Superior temporal gyrus (tissue), 1 donor: ENCODE data around the gene TMEM151B.

Source experiments
- DNase-seq: peaks from one replicate; pipeline ENCODE4 v3.0.0-alpha.2; 2016; ENCODE audit errors: extremely low spot score

Gene TMEM151B

DNA sequence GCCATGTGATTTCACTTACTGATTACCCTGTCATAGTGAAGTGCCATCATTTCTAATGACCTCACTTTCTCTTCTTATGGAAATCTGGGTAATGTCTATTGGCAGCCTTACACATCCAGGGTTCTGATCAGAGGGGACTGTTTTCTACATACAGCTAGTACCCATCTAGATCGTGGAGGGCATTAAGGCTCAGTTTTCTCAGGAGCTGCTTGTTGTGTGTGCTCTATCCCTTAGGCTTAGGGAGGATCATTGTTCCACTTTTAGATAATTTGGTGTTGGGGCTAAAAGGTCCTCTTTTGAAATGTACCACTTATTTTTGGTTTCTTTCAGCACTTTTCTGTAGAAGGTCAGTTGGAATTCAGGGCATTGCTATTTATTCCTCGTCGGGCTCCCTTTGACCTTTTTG lies 19.5 kb upstream of the TMEM151B start:
- DNase-seq: no peak

DNA sequence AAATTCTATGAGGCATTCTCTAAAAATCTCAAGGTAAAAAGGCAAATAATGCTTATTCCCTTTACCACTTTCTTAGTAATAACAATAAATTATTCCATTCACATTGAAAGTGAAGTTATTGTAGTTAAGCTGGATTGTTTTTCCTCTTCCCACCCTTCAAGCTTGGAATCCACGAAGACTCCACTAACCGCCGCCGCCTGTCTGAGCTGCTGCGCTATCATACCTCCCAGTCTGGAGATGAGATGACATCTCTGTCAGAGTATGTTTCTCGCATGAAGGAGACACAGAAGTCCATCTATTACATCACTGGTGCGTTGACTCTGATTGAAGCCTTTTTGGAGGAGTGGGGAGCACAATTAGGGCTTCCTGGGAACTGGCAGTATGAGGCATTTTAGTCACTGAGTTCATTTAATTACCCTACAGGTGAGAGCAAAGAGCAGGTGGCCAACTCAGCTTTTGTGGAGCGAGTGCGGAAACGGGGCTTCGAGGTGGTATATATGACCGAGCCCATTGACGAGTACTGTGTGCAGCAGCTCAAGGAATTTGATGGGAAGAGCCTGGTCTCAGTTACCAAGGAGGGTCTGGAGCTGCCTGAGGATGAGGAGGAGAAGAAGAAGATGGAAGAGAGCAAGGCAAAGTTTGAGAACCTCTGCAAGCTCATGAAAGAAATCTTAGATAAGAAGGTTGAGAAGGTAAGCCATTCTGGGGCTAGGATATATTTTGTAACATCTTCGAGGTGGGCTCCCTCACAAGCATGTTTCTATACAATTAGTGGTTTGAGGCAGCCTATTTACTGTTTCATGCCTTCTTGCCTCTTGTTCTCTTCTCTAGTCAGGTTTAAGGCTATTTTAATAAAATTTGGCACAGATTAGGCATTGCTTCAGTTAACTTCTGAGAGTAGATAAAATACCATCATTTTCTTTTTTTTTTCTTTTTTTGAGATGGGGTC lies 18.4 kb upstream of the TMEM151B start:
- no peak for DNase-seq

DNA sequence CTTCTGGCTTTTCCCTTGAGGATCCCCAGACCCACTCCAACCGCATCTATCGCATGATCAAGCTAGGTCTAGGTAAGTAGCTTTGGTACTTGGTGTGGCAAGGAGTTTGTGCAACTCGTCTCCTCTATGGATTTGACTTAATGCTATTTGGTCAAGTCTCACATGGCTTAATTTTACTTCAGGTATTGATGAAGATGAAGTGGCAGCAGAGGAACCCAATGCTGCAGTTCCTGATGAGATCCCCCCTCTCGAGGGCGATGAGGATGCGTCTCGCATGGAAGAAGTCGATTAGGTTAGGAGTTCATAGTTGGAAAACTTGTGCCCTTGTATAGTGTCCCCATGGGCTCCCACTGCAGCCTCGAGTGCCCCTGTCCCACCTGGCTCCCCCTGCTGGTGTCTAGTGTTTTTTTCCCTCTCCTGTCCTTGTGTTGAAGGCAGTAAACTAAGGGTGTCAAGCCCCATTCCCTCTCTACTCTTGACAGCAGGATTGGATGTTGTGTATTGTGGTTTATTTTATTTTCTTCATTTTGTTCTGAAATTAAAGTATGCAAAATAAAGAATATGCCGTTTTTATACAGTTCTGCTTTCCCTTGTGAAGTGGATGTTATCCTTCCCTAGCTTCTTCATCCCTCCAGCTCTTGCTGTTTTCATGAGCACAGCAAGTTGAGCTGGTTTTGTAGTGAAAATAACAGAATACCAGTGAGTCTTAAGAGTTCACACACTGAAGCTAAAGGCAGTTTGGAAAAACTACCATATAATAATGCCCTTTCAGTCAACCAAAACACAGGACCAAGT lies 16.7 kb upstream of the TMEM151B start:
- DNase-seq: no peak

DNA sequence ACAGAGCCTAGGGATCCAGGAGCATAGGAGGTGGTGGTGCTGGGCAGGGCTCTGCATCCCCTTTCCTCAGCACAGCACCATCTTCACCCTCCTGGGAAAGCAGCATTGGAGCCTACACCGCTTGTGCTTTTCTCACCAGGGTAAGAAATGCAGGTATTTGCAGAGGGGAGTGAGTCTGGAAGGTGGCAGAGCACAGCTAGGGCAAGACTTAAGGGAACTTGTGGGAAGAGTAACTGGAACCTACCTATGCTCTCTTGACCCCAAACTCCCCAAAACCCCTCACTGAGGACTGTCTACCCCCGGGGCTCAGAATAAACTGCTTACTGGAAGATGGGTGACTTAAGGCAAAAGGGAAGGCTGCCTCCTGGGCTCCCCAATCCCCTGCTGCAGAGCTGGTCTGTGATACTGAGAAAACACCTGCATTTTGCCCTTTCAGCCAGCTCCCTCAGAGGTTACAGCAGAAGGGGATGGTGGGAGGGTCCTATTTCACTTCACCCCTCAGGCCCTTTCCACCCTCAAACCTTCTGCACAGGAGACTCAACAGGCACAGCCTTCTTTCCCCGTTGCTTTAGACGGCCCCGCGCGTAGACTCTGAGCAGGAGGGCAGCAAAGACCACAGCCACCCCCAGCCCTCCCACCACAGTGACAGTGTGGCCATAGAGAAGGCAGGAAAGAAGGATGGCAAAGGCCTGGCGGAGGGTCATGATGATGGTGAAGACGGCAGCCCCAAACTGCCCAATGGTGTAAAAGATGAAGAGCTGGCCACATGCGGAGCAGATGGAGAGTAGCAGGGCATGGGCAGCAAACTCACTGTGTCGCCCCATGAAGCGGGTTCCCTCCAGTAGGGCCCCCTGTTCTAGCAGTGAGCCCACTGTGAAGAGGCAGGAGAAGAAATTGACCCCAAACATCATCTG lies 15.8 kb upstream of the TMEM151B start:
- DNase-seq: no peak

DNA sequence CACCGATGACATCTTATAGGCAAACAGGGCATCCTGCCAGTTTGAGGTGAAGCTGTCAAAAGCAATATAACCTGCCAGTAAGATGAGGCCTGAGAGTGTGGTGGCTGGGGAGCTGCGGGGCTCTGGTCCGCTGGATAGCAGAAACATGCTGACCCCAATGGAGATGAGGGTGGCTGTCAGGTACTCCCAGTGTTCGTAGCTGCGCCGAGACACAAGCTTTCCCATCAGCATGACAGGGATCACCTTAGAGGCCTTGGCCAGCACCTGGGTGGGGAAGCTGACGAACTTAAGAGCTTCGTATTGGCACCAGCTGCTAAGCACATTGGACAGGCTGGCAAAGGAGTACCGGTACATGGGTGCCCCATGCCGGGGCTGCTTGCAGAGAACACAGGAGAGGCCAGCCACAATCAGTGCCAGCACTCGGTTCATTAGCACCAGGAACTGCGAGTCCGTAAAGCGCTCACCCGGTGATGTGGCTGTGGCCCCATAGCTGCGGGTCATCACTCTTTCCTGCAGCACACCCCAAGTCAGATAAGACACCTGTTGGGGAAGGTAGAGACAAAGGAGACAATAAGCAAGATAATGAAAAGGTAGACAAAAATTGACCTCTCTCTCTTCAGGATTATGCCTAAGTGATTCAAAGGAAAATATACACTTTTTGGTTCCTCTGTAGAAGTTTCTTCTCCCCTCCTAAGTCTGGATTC lies 15.0 kb upstream of the TMEM151B start:
- DNase-seq: no peak

DNA sequence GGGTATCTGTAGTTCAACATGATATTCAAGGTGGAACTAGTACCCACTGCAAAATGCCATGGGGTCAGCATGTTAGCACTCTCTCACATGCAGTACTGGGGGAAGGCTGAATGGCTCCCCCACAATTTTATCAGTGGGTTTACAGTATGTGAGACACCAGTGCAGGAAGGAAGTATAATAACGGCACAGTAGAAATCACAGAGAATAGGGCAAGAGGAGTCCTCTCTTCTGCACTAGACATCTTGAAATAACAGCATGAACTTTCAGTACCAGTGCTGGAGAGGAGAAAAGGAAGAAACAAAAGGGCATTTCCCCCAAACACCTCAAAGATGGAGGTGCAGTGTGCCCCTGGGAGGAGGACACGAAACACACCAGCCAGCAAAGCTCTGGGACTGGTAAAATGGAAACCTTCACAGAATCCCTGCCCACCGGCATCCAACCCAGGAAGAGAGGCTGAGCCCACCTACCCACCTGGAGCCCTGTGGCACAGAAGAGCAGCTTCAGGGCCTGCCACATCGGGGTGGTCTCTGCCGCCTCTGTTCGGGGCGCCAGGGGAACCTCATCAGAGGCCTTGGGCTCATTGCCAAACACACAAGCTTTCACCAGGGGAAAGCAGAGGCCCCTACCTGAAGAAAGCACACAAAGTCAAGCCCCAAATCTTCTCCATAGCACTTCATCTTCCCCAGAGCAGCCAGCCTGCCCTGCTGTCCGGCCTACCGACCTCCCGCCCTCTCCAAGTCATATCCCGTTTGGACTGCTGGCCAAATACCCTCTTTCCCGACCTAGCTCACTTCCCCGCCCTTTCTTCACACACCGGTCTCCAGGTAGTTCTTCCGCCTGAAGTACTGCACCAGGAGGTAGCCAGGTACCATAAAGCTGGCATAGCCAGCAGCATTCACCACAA lies 14.1 kb upstream of the TMEM151B start:
- DNase-seq: no peak

DNA sequence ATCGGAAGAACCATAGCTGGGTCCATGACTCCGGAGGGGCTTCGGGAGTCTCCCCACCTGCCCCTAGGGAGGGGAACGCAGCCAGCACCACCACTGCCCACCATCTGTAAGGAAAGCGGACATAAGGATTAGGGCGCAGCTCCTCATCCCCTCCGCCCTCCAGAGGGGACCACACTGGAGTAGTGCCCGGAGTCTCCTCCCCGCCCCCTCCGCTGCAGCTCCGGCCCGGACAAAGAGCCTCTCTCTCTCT lies 13.6 kb upstream of the TMEM151B start:
- DNase-seq: no peak

DNA sequence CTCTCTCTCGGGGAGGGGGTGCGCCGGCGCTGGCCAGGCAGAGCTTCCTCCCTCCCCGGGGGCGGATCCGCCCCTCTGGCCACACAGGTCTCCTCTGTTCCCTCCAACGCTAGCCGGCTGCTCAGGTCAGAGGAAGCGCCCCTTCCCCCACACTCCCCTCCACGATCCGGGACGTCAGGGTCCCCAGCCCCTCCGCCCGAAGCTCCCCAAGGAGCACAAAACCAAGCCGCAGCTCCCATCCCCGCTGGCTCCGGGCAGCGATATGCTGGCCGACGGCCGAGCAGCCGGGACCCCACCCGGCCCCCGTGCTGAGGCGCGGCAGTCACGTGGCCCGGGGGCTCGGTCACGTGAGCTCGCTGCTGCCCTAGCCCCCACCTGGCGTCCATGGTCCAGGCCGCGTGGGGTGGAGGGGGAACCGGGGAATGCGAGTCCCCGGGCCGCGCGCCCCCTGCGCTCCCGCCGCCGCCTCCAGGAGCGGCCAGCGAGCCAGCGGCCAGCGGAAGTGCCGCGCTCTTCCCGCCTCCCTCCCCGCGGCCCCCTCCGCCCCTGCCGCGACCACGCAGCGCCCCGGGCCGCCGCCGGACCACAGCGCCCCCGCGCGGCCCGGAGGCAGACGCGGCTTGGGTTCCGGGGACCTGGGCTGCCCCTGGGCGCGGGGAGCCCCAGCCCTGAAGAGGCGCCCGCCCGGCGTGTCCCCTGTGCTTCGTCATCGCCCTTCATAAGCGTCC lies 13.1 kb upstream of the TMEM151B start, which contains the start of gene SLC35B2:
Gene SLC35B2 (minus strand): TSS at position 504 of the 728 bp plus-strand sequence. CDS start 118 bp downstream, at position 386.
- DNase-seq: peak; percentile 89

DNA sequence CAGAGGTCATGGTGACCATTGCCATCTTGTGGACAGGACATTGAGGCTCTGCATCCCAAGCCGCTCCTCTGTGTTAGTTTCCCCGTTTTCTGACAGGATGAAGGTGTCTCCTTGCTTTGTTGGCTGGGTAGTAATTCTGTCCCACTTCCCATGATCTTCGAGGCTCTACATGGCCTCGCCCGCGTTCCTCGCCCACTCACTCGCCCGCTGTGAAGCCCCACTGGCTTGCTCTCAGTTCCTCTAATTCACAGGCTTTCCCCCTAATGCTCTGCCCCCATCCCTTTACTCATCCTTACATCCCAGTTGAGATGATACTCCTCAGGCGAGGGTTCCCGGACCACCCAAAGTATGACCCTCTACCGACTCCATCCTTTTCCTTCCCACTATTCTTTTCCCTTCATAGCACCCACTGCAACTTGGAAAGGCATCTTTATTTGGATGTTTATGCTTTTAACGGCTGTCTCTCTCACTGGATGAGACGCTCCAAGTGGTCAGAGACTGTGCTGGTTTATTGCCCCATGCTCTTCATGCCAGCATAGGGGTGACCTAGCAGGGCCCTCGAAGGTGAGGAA lies 12.4 kb upstream of the TMEM151B start:
- DNase-seq: no peak

DNA sequence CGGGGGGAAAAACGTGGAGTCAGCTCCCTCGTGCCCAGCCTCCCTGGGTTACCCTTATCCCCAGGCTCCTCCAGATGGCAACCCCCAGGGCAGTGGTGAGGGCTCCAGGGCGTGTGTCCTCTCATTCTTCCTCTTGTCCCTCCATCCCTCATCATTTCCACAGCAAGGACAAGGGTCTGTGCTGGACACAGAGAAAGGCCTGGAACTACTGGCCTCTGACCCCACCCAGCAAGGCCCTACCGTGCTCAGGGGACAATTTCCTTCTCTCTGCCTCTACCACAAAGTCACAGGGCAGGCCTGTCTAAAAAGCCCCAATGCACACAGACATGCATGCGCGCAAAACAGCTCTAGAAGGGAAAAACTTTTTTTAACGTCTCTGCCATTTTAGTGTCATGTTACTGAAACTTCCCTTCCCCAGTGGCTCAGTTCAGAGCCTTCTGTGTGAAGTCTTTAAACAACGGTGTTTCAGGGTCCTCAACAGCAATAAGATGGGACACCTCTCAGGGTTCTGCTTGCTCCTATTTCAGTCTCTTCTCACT lies 11.9 kb upstream of the TMEM151B start:
- no peak for DNase-seq

DNA sequence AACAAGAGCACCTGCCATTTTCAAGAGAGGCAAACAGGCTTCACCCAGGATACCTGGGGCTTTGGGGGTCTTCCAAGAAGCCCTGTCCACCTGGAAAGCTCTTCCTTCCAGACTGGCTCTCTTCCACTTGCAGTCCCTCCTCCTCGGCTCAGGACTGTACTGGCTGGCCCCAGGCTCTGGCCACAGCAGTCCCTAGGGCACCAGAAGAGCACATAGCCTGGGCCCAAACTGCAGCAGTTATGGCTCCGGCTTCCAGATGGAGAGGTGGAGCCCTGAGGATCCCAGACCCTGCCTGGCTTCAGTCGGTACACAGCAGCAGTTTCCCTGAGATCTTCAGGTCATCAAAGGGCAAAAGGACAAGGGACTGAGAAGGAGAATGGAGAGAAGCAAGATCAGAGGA lies 11.3 kb upstream of the TMEM151B start:
- no peak for DNase-seq

DNA sequence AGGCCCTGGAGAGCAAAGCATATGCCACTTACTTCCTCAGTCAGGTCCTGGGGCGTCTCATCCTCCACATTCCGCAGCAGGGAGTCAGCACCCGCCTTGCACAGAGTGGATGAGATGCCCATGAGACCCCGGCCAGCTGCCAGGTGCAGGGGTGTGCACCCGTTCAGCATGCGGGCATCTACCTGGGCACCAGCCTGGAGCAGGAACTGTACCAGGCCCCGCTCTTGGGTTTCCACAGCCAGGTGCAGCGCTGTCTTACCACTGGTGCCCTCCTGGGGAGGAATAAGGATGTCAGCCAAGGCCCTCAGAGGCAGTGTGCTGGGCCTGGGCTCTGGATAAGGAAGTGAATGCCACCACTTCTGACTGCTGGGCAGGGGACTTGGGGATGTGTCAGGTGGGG lies 10.2 kb upstream of the TMEM151B start:
- DNase-seq: no peak

DNA sequence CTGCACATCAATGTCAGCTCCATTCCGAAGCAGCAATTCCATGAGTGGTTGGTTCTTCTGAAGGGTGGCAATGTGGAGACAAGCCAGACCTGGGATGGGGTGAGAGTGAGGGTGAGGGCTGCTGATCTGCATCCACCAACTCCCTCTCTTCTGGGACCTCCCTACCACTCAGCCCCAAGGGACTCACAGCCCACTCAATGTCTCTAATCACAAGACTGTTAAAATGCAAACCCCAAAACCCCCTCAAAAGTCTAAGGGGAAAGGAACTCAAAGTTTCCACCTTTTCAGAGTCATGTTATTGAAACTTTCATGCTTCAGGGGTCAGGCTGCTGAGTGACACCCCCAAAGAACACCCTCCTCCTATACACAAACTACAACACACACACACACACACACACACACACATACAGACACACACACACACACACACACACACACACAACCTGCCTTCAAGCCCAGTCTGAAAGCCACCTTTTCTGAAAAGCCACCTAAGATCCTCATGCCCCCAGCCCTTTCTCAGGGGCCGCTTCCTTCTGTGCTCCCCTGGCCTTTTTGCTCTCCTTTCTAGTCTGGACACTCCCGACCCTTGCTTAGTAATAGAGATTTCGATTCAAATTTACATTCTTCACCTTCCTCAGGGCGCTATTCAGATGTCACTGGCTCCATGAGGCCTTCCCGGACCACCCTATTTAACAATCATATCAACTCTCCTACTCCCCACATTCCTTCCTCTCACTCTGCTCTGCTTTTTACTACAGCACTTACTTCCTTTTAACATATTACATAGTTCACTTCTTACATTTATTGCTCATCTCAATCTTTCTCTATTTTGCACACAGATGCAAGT lies 9.6 kb upstream of the TMEM151B start:
- DNase-seq: no peak

DNA sequence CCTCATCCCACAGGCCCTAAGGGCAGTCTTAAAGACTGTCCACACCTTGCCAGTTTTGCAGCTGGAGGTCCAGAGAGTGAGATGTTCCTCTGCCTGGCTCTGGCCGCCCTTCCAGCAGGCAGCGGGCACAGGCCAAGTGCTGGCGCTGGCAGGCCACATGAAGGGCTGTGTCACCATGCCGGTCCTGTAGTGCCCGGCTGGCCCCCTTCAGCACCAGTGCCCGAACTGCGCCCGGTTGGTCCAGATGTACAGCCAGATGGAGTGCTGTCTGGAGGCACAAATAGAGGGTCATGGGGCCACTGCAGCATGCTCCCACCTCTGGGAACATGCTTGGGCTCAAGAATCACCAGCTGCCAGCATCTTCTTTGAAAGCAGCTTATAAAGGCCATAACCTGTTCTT lies 8.7 kb upstream of the TMEM151B start:
- DNase-seq: no peak

DNA sequence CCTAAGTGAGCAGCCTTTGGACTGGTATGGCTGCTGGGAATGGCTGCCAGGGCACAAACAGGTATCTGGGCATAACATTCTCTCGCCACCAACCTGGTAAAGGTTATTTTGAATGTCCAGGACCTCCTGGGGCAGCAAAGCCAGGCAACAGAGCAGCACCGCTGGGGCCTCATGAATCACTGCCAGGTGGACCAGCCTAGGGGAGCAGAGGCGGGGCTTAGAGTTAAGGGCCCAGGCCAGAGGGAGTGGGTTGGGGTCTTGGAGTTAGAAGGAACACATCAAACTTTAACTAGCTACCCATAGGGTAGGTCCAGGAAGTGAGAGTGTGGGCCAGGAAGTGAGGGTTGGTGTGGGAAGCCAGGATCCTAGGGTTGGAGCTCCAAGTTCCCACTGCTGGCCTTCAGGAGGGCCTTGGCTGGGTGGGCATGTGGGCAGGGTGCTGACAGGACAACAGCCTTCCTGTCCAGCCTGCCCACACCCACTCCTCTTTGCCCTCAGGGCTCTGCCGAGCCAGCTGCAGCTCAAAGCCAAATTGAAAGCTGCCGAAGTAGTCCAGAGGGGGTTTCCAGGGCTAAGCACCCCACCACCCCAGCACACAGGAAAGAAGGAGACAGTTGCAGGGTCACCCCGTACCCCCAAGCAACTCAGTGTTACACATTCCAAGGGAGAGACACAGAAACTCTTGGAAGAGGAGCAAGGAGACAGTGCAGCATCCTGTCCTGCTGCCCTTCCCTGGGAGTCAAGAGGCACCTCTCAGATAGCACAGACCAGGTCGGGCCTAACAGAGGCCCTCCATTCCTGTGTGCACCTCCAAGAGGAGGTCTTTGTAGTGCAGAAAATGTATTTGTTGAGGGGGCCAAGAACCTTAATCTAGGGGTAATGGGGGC lies 7.5 kb upstream of the TMEM151B start:
- no peak for DNase-seq

DNA sequence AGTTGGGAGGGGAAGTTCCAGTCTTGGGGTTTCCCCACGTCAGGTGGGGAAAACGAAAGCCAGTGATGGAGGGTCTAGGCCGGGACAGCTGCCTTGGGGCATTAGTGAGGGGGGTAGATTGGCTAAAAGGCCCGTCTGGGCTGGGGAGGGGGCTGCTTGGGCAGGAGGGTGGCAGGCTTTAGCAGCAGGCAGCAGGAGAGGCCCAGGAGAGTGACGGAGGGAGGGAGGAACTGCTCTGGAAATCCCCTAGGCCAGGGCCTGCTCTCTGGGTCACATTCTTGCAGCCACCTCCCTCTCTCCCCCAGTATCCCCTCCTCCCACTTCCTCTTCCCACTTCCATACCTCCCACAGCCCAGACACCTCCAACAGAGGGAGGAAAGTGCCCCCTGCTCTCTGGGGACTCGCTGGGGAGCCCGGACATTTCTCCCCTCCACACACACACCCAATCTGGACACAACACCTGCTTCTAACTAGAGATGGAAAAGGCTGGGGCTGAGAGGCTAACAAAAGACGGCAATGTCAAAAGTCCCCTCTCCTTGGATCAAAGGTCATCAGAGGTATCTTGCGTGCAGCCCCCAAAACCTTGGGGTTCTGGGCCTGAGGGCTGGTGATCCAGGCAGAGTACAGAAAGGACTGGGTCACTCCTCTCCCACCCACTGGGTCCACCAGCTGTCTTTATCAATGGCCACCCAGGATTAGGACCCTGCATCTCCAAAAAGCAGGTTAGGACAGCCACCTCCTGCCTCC lies 6.7 kb upstream of the TMEM151B start:
- DNase-seq: no peak
